NB4 (cell line): Measurements from ENCODE around the gene EIF3C.
"Not testable (repeated sequence)": the region's sequence is repeated elsewhere in the genome, so short reads cannot be mapped to it uniquely, and the experiment has no call there.

Source experiments
- MYC ChIP-seq: IDR thresholded peaks from 2 replicates; pipeline ENCODE4 v1.6.1; 2011; ENCODE audit warnings: low read depth, low read length
- POLR2A ChIP-seq: IDR thresholded peaks from 2 replicates; pipeline ENCODE4 v1.6.1; 2011; ENCODE audit warnings: mild to moderate bottlenecking; ENCODE audit not compliant: insufficient read length; ENCODE audit errors: extremely low read depth
- TF ChIP-seq, protein P1 (sequence below): IDR thresholded peaks from one replicate; pipeline ENCODE4 v1.5.1; 2012; ENCODE audit warnings: low read depth, low read length
- TF ChIP-seq, protein P2 (sequence below): IDR thresholded peaks from 2 replicates; pipeline ENCODE4 v1.6.1; 2011; ENCODE audit warnings: low read depth, low read length

DNA sequence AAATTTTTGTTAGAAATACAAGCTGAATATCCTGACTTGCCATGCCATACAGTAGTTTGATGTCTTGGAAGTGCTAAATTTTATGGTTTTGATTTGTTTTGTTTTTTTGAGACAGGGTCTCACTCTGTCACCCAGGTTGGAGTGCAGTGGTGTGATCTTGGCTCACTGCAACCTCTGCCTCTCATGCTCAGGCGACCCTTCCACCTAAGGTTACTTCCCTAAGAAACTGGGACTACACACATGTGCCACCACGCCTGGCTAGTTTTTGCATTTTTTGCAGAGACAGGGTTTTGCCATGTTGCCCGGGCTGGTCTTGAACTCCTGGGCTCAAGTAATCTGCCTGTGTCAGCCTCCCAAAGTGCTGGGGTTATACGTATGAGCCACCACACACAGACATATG, 19.5 kb upstream of the EIF3C start:
- TF ChIP-seq POLR2A, MYC: not testable (repeated sequence)
- TF ChIP-seq, protein P1, sequence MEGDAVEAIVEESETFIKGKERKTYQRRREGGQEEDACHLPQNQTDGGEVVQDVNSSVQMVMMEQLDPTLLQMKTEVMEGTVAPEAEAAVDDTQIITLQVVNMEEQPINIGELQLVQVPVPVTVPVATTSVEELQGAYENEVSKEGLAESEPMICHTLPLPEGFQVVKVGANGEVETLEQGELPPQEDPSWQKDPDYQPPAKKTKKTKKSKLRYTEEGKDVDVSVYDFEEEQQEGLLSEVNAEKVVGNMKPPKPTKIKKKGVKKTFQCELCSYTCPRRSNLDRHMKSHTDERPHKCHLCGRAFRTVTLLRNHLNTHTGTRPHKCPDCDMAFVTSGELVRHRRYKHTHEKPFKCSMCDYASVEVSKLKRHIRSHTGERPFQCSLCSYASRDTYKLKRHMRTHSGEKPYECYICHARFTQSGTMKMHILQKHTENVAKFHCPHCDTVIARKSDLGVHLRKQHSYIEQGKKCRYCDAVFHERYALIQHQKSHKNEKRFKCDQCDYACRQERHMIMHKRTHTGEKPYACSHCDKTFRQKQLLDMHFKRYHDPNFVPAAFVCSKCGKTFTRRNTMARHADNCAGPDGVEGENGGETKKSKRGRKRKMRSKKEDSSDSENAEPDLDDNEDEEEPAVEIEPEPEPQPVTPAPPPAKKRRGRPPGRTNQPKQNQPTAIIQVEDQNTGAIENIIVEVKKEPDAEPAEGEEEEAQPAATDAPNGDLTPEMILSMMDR, result not testable (repeated sequence)
- TF ChIP-seq, protein P2, sequence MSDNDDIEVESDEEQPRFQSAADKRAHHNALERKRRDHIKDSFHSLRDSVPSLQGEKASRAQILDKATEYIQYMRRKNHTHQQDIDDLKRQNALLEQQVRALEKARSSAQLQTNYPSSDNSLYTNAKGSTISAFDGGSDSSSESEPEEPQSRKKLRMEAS, result not testable (repeated sequence)
